PC-3 (cell line): ENCODE measurements around the gene CERS6.

ENCODE experiments used
- EZH2 ChIP-seq: fragments of 300-600 bp; sonication (generic); IDR thresholded peaks from one replicate; pipeline ENCODE4 v1.6.1; 2017; ENCODE audit warnings: antibody characterized with exemption, mild to moderate bottlenecking, low read length; ENCODE audit not compliant: unreplicated experiment
- EZH2phosphoT487 ChIP-seq: fragments of 300-600 bp; sonication (generic); IDR thresholded peaks from 2 replicates; pipeline ENCODE4 v1.6.1; 2018; ENCODE audit warnings: mild to moderate bottlenecking, antibody characterized with exemption, low read length, borderline replicate concordance
- TF ChIP-seq, protein P1 (sequence below): fragments of 300-600 bp; sonication (generic); conservative IDR thresholded peaks from 2 replicates; pipeline ENCODE4 v1.5.1; 2017; ENCODE audit warnings: antibody characterized with exemption, low read depth, mild to moderate bottlenecking, low read length

DNA sequence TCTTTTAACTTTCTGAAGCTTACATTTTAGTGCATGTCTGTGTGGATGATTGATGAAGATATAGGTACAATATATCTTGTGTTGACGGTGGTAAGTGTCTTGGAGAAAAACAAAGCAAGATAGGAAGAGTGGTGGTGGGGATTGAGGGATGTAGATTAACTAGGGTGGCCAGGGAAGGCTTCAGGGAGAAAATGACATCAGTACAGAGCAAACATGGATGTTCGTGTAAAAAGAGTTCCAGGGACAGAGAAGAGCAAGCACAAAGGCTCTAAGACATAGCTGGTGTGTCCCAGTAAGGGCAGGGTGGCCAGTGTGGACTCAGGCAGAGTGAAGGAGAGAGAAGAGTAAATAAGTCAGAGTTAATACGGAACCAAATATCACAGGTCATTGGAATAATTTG, 2.7 kb upstream of the CERS6 start:
- TF ChIP-seq EZH2: no peak
- TF ChIP-seq, protein P1, sequence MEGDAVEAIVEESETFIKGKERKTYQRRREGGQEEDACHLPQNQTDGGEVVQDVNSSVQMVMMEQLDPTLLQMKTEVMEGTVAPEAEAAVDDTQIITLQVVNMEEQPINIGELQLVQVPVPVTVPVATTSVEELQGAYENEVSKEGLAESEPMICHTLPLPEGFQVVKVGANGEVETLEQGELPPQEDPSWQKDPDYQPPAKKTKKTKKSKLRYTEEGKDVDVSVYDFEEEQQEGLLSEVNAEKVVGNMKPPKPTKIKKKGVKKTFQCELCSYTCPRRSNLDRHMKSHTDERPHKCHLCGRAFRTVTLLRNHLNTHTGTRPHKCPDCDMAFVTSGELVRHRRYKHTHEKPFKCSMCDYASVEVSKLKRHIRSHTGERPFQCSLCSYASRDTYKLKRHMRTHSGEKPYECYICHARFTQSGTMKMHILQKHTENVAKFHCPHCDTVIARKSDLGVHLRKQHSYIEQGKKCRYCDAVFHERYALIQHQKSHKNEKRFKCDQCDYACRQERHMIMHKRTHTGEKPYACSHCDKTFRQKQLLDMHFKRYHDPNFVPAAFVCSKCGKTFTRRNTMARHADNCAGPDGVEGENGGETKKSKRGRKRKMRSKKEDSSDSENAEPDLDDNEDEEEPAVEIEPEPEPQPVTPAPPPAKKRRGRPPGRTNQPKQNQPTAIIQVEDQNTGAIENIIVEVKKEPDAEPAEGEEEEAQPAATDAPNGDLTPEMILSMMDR: no peak
- TF ChIP-seq EZH2phosphoT487: no peak
